DOHH2 (cell line): ENCODE results near the gene VGLL4.

Source experiments
- H3F3A ChIP-seq: fragments of 200-600 bp; sonication (generic), shearing (Covaris generic); 2 replicates; pipeline ENCODE4 v1.6.0; 2016; ENCODE audit warnings: antibody characterized with exemption, mild to moderate bottlenecking; ENCODE audit not compliant: control insufficient read depth, insufficient read depth
- H3K27ac ChIP-seq: fragments of 200-600 bp; sonication (generic); 2 replicates; pipeline ENCODE4 v1.5.1; 2014; ENCODE audit warnings: low read depth, mild to moderate bottlenecking, low read length, moderate library complexity
- H3K27me3 ChIP-seq: fragments of 200-600 bp; sonication (generic); 2 replicates; pipeline ENCODE4 v1.6.1; 2014; ENCODE audit warnings: mild to moderate bottlenecking, low read length, mixed read lengths; ENCODE audit not compliant: control insufficient read depth
- H3K36me3 ChIP-seq: fragments of 200-600 bp; sonication (generic); 2 replicates; pipeline ENCODE4 v1.6.1; 2014; ENCODE audit warnings: mild to moderate bottlenecking, low read length, moderate library complexity, mixed read lengths; ENCODE audit not compliant: control insufficient read depth
- H3K4me1 ChIP-seq: fragments of 200-600 bp; sonication (generic); 2 replicates; pipeline ENCODE4 v1.6.1; 2014; ENCODE audit warnings: mild to moderate bottlenecking, low read length, mixed read lengths; ENCODE audit not compliant: control insufficient read depth
- H3K4me2 ChIP-seq: fragments of 200-600 bp; sonication (generic); 2 replicates; pipeline ENCODE4 v1.6.0; 2014; ENCODE audit warnings: mild to moderate bottlenecking, low read length, moderate library complexity
- H3K4me3 ChIP-seq: fragments of 200-600 bp; sonication (generic); 2 replicates; pipeline ENCODE4 v1.5.1; 2014; ENCODE audit warnings: mild to moderate bottlenecking, low read length, mixed read lengths
- H3K79me2 ChIP-seq: fragments of 200-600 bp; sonication (generic); 2 replicates; pipeline ENCODE4 v1.6.1; 2014; ENCODE audit warnings: mild to moderate bottlenecking, low read length, mixed read lengths; ENCODE audit not compliant: control insufficient read depth
- H3K9me2 ChIP-seq: fragments of 200-600 bp; sonication (generic); replicated peaks from 2 replicates; pipeline ENCODE4 v1.6.1; 2014; ENCODE audit warnings: mild to moderate bottlenecking, low read length, mixed read lengths; ENCODE audit not compliant: control insufficient read depth
- H3K9me3 ChIP-seq: fragments of 200-600 bp; sonication (generic); 2 replicates; pipeline ENCODE4 v1.6.1; 2014; ENCODE audit warnings: antibody characterized with exemption, low read length, mixed read lengths; ENCODE audit not compliant: control insufficient read depth, insufficient read depth
- H4K20me1 ChIP-seq: fragments of 200-600 bp; sonication (generic); 2 replicates; pipeline ENCODE4 v1.6.0; 2014; ENCODE audit warnings: low read depth, mild to moderate bottlenecking, antibody characterized with exemption, low read length, moderate library complexity; ENCODE audit not compliant: control insufficient read depth, insufficient read depth
- CTCF ChIP-seq: fragments of 200-600 bp; sonication (generic); IDR thresholded peaks from one replicate; pipeline ENCODE4 v1.5.1; 2014; ENCODE audit warnings: antibody characterized with exemption, mild to moderate bottlenecking, low read depth, low read length; ENCODE audit not compliant: poor library complexity, severe bottlenecking
- EZH2phosphoT487 ChIP-seq: fragments of 200-600 bp; sonication (generic); IDR thresholded peaks from 2 replicates; pipeline ENCODE4 v1.6.1; 2017; ENCODE audit warnings: borderline replicate concordance, mild to moderate bottlenecking, antibody characterized with exemption, low read length, moderate library complexity, mixed read lengths

VGLL4 gene

GRCh38 chr3:11602886-11603527 lies 40.7 kb downstream of the VGLL4 start:
- Histone ChIP-seq H3K36me3 (peaks cover 72% of the 10 kb centered on the region), H3K79me2 (peaks cover 91% of the 10 kb centered on the region), H3K4me3 (peak overlapping the region; percentile 66), H3K27ac (peak overlapping the region; percentile 98), H3K4me1 (peaks cover 96% of the 10 kb centered on the region), H3K9me2 (no peaks in the 10 kb centered on the region), H3F3A (peaks cover 44% of the 10 kb centered on the region), H3K27me3 (no peaks in the 10 kb centered on the region), H3K4me2 (peak overlapping the region; percentile 82), H3K9me3 (peaks cover 4% of the 10 kb centered on the region; the same call in 1 of the 2 replicates), H4K20me1 (no peaks in the 10 kb centered on the region)
- TF ChIP-seq CTCF, result no peak
- no peak for TF ChIP-seq EZH2phosphoT487

GRCh38 chr3:11602239-11602840 lies 41.4 kb downstream of the VGLL4 start:
- peaks cover 94% of the 10 kb centered on the region for H3K4me1 ChIP-seq
- H3K9me2 ChIP-seq, result no peaks in the 10 kb centered on the region
- TF ChIP-seq CTCF (no peak), EZH2phosphoT487 (no peak)
- H3K27me3 ChIP-seq, result no peaks in the 10 kb centered on the region
- peak overlapping the region; percentile 82 for H3K4me2 ChIP-seq
- H3K9me3 ChIP-seq, result peaks cover 8% of the 10 kb centered on the region; the same call in 1 of the 2 replicates
- peaks cover 40% of the 10 kb centered on the region for H3F3A ChIP-seq
- H3K4me3 ChIP-seq, result peak overlapping the region; percentile 66
- H4K20me1 ChIP-seq, result no peaks in the 10 kb centered on the region
- H3K36me3 ChIP-seq, result peaks cover 73% of the 10 kb centered on the region
- H3K79me2 ChIP-seq, result peaks cover 91% of the 10 kb centered on the region
- H3K27ac ChIP-seq, result peak overlapping the region; percentile 98

- no peaks in the 10 kb centered on the region for H3K9me2 ChIP-seq
- peaks cover 40% of the 10 kb centered on the region for H3F3A ChIP-seq
- H3K36me3 ChIP-seq, result peaks cover 73% of the 10 kb centered on the region
- H3K79me2 ChIP-seq, result peaks cover 91% of the 10 kb centered on the region
- peak overlapping the region; percentile 82 for H3K4me2 ChIP-seq
- H4K20me1 ChIP-seq, result no peaks in the 10 kb centered on the region
- peaks cover 12% of the 10 kb centered on the region; the same call in 1 of the 2 replicates for H3K9me3 ChIP-seq
- TF ChIP-seq EZH2phosphoT487, result no peak
- H3K4me3 ChIP-seq, result peak overlapping the region; percentile 66
- peaks cover 93% of the 10 kb centered on the region for H3K4me1 ChIP-seq
- peak overlapping the region; percentile 98 for H3K27ac ChIP-seq
- no peaks in the 10 kb centered on the region for H3K27me3 ChIP-seq
Observed at GRCh38 chr3:11601446-11602238, 42.1 kb downstream of the VGLL4 start.
